Tracheal epithelial cell (primary cell): ENCODE measurements around the gene GIPC1. TPM values are rescaled to one million over a fixed set of nuclear protein-coding genes. Genes with fewer than 3 reads are reported as not detected.

Experiments
- total RNA-seq: library from RNA; depleted of rRNA; stranded (reverse); fragments of >200 nt; gene quantifications from 2 replicates; pipeline ENCODE4 v1.2.1, GENCODE V29; 2014

The GIPC1 gene
- total RNA-seq, result 275 and 499 TPM in 2 replicates

GRCh38 chr19:14496029-14496833 lies at the start of gene GIPC1:
GIPC1 (minus strand) TSS chr19:14496127; CDS start chr19:14482976, 13,151 bp downstream.

GRCh38 chr19:14529254-14530004 lies 33.5 kb upstream of the GIPC1 start, which contains the start of gene TECR:
TECR (plus strand) TSS chr19:14529594; CDS start chr19:14529697, 103 bp downstream.

GRCh38 chr19:14517840-14518505 lies 22.0 kb upstream of the GIPC1 start, which contains the start of gene DNAJB1:
DNAJB1 (minus strand) TSS chr19:14518397; CDS start chr19:14518349, 48 bp downstream.

GRCh38 chr19:14475251-14476073 lies 20.5 kb downstream of the GIPC1 start, which contains the start of gene PTGER1:
PTGER1 (minus strand) TSS chr19:14475354; CDS start chr19:14474320, 1,034 bp downstream.

GRCh38 chr19:14432791-14433553 lies 63.0 kb downstream of the GIPC1 start, which contains the start of gene PKN1:
PKN1 (plus strand) TSS chr19:14433306; CDS start chr19:14433522, 216 bp downstream.

Other genes with a start within 250 kb of the GIPC1 start
- gene ADGRE5, start 114.7 kb downstream of the GIPC1 start, total RNA-seq, result 6.5 and 6.6 TPM in 2 replicates
- 45.8 and 62.7 TPM in 2 replicates for gene DDX39A, start 76.8 kb downstream of the GIPC1 start, total RNA-seq
- 45.2 and 49.9 TPM in 2 replicates for gene PKN1, start 62.8 kb downstream of the GIPC1 start, total RNA-seq
- 0.96 and 2.6 TPM in 2 replicates for gene PTGER1, start 20.8 kb downstream of the GIPC1 start, total RNA-seq
- gene DNAJB1, start 22.3 kb upstream of the GIPC1 start, total RNA-seq, result 77.4 and 100 TPM in 2 replicates
- gene TECR, start 33.5 kb upstream of the GIPC1 start, total RNA-seq, result 26.0 and 27.7 TPM in 2 replicates
- 250 and 364 TPM in 2 replicates for gene NDUFB7, start 75.9 kb upstream of the GIPC1 start, total RNA-seq
- not detected in 2 replicates for gene CLEC17A, start 87.0 kb upstream of the GIPC1 start, total RNA-seq
- gene ADGRE3, start 178.7 kb upstream of the GIPC1 start, total RNA-seq, result not detected in 2 replicates
- gene ZNF333, start 193.9 kb upstream of the GIPC1 start, total RNA-seq, result 4.5 and 6.7 TPM in 2 replicates